Activated CD4-positive, CD25-positive, alpha-beta regulatory T cell treated with anti-CD3 and anti-CD28 coated beads, Interleukin-2, amount 50 U/mL, for 24 hours (primary cell): ENCODE measurements around the gene CORO7.

ENCODE experiments used
- ATAC-seq, 2 donors: fragments of 150-1000 bp; cut with Tn5 transposase; one replicate each; pipeline ENCODE4 v1.10.0; 2021; ENCODE audit warnings: mild to moderate bottlenecking in 1 of 2, moderate library complexity in 1 of 2

The CORO7 gene

DNA sequence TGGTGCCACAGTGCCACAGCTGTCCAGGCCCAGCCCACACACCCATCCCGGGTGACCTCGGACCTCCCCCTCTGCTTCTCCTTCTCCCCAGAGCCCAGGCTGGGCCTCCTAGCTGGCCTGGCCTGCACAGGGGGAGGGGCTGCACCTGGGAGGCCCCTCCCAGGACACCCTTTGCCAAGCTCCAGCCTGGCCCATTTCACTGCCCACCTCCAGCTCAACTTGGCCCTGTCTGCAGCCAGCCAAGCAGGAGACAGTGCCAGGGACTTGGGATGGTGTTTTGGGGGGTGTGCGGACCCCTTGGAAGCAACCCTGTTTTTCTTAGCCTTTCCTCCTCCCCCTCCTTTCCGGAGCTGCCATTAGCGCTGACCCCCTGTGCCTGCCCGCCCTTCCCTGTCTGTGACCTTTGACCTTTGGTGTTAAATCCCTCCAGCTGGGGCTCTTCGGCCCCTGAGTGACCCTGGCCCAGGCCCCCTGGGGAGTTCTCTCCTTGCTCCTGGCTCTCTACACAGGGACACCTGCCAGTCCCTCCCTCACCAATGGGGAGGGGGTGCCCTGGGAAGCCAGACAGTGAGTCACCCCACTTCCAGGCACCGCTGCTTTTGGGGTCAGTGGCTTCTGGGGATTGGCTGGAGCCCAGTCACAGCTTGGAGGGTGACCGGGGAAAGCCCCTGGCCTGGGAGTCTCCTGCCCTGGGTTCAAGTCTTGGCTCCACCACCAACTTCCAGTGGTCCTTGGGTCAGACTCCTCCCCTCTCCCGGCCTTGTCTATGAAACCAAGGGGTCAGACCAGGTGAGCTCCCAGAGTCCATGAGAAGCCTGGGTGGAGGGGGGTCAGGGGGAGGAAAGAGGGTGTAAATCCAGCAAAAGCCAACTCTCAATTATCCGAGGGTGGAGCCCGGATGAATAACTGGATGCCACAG, 98.6 kb downstream of the CORO7 start:
- ATAC-seq, result no peak

DNA sequence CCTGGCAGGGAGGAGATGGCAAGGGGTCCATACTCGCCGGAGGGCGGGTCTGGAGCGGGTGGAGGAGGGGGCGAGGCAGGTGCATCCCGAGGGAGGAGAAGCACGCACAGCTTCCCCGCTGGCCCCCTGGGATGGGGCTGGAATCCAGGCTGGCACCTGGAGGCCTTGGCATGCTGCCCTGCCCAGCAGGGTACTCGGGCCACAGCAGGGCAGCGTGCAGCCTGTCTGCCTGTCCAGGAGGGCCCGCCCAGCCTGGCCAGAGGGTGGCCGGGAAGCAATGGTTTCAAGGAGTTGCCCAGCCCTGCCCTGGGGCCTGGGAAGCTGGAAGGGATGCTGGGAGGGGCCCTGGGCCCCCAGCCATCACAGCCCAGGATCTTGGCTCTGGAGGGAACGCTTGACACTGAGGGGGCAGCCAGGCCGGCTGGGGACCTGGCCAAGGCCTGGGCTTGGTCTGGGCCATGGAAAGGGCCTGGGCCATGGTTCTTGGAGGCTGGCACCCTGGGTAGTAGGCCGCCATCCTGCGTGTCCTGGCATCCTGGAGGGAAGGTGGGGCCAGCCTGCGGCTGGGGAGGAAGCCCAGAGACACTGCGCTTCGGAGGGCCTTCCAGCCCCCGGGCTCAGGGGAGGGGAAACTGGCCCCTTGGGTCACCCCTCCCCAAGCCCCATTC, 99.4 kb downstream of the CORO7 start:
- ATAC-seq, result no peak

DNA sequence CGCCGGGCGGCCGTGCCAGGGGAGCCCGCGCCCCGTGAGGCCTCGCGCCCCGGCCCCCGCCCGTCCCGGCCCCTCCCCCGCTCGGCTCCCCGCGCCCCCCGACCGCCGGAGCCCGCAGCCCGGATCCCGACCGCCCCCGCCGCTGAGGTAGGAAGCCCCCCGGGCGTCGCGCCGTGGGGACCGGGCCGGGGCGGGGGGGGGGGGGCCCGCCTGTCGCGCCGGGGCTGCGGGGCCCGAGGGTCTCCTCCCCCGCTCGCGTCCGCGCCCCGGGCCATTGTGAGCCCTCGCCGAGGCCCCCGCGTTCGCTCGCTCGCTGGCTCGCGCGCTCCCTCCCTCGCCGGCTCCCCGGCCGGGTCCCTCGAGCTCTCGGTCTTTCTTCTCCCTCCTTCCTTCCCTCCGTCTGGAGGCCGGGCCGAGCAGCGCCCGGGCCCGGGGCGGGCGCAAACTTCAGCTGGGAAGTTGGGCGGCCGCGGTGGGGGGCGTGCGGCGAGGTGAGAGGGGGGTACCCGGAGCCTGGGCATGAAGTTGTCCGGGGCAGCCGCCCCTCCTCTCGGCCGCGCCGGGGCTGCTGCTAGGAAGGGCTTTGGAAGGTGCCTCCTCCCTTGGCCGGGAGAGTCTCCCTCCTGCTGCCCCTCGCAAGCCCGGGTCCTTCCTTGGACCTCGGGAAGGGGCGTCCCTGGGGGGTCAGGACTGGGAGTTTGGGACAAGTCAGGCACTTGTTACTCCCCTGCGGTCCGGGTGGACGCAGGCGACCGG, 100.1 kb downstream of the CORO7 start:
- ATAC-seq, result no peak

DNA sequence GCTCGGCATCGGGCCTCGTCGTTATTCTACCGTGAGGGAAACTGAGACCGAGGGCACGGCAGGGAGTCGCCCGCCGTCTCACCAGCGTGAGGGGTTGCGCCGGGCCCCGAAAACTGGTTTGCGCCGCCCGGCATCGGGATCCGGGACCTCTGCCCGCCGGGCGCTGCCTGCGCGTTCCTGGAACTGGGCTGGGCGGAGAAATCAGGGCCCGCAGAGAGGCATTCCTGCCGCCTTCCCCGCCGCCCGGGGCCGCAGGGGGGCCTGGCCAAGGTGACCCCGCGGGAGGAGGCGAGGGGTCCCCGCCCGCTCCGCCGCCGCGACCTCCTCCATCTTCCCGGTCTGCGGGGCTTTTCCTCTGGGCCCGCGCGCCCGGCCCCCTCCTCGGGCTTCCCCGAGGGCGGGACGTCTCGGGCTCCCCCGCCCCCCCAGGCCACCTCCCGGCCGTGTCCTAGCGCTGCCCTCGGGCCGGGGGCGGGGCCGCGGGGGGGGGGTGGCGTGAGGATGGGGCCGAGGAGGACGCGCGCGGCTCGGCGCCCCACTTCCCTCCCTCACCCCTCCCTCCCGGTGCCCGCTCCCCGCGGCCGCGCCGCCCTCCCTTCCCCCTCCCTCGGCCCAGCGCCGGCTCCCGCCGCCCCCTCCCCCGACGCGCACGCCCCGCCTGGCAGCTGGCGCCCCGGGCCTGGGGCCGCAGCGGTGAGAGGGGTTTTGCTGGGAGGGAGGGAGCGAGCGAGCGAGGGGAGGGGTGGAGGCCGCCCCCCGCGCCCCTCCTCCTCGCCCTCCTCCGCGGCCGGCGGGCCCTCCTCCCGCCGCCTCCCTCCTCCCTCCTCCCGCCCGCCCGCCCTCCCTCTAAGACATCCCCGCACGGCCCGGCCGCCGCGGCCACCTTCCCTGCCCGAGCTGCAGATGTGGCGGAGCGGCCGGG, 100.9 kb downstream of the CORO7 start, which contains the start of gene GLIS2:
Gene GLIS2 (plus strand): TSS at position 882 of the 922 bp plus-strand sequence. CDS start 16,214 bp downstream, outside the sequence.
- ATAC-seq, result peak; percentile 22 to 36

DNA sequence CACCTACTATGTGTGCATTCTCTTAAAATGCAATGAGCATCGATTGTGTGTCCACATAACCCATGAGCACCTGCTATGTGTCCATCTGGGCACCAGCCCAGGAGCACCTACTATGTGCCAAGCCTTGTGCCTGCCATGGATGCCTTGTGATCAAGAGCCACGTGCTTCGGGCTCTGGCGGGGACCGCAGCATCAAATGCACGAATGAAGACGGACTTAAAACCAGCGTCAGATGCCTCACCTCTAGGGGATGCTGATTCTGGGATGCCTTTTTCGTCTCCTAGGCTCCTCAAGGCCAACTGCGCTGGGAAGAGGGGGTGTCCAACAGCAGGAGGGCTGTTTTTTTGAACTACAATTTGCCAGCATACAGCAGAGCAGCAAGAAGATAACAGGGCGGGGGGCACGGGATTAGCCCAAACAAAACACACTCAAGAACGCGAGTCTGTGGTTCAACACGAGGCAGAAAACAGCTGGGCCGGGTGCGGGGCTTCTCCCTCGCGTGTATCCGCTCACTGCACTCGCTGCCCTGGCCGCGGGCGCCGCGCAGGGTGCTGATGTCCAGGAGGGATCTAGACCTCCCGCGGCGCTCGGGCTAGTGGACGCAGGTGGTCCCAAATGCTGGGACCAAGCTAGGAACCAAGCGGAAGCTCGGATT, 101.7 kb downstream of the CORO7 start:
- peak in 1 of 2 donors; percentile 19 for ATAC-seq

DNA sequence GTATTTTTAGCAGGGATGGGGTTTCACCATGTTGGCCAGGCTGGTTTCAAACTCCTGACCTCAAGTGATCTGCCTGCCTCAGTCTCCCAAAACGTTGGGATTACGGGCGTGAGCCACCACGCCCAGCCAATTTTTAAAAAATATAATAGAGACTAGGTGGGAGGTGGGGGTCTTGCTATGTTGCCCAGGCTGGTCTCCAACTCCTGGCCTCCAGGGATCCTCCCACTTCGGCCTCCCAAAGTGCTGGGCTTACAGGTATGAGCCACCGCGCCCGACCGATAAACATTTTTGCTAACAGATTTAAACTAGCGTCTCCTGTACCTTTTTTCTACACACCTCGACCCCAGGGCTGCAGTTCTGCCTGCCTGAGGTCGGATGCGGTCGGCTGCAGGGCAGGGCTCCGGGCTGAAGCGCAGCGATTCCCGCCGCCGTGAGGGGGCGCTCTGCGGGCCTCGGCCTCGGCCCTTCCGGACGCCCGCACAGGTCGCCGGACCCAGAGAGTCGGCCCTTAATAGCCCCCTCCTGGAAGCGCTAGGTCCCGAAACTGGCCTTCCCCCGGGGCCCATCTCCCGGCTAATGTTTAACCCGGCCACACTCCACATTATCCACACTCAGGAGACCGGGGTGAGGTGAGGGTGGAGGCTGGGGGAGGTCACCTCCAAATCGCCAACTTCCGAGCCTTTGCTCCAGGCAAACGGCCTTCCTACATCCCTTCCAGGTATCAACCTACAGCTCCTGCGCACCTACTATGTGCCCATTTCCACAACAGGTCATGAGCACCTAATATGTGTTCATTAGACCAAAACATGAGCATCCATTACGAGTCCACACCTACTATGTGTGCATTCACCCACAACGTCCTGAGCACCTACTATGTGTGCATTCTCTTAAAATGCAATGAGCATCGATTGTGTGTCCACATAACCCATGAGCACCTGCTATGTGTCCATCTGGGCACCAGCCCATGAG, 102.5 kb downstream of the CORO7 start:
- ATAC-seq, result no peak

DNA sequence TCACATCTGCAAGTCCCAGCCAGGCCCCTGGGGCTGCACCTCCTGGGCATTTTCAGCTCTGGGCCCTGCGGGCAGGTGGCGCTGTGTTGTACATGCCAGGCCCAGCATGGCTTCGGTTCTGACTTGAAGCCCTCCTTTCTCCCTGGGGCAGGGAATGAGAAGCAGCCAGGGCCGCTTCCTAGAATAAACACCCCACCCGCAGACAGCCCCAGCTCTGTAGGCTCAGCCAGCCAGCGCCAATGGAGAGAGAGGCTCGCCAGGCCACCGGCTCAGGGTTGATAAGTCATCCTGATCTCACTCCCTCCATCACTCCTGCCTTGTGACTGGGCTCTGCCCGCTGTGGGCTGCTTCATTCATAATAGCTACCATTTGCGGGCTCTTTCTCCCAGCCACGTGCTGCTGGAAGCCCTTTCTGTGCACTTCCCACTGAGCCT, 106.5 kb downstream of the CORO7 start:
- no peak for ATAC-seq

DNA sequence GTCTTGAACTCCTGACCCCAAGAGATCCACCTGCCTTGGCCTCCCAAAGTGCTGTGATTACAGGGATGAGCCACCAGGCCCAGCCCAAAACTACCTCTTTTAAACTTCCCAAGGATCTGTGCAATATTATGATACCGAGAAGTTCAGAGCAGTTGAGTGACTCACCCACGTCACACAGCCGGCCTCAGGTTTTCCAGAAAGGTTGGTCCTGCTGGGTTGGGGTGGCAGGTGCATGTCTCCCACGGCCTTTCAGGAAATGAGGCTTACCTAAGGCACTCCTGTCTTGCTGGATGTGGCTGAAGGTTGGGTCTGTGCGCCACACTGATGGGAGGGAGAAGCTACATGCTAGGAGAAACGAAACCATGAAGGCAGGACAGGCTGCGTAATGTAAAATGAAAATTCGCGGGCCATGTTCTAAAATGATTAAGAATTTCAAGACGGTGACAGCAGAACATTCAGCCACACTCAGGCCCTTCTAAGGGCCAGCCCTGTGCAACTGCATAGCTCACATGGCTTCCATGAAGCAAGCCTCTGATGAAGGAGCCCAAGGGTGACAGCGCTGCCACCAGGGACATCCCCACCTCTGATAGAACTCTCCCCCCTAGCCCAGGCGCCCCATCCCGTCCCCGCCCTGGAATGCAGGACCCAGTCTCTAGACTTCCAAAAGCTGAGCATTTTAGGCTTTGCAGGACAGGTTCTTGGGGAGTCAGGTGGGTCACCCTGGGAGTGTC, 107.1 kb downstream of the CORO7 start:
- ATAC-seq, result no peak

DNA sequence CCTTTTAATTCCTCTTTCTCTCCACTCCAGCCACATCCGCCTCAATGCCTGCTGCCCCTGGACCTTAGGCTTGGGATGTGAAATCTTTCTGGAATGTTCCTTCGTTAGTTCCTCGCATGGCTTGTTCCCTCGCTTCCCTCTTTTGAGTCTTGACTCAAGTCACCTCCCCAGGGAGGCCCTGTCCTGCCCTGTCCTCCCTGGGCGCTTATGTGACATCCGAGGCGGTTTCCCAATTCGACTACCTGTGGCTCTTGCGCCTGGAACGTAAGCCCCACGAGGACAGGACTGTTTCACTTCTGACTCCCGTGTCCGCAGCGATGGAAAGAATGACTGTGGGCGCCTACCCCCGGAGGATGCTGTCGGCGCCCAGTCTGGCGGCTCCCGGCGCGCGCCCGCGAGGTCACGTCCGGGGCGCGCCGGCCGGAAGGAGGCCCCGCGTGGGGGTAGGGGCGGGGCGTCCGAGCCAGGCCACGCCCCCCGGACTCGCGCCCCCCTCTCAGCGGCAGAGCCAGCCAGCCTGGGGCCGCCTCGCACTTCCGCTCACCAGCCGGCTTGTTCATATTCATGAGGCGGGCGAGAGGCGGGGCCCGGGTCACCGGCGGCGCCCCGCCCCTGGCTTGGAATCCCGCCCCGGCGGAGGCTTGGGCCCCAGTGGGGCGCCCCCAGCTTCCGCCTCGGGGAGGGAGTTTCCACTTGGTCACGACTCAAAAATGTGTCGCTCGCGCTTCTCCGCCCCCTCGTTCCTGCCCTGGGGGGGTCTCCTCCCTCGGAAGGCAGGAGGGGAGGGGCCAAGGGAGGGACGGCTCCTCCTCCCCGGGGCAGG, 109.0 kb downstream of the CORO7 start:
- ATAC-seq, result peak; percentile 93 to 94

DNA sequence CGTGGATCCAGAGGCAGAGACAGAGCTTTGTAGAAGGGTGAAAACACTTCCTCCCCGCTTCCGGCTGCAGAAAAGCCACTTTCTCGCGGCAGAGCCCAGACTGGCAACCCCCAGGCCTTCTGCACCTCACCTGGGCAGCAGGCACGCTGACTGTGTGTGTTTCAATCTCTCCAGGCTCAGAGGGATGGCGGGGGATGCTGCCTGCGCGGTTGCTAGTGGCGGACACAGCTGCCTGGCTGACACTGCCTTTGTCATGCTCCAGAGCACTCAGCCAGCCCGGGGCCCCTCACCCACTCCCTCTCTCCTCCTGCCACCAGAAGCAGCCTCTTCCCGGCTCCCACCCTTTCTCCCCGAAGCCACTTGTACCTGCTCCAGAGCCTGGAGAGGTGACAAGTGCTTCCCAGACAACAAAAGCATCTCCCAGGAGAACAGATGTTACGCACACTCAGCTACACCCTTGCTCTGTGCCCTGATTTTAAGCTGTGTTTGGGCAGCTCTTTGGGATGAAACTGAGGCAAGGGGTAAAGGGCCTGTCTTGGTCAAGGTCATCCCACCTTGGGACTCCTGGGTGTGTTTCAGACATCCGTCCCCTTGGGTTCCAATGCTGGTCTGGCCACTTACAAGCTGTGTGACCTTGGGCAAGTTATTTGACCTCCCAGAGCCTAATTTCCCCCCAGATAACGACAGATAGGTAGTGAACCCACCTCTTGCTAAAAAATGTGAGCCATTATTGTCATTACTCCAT, 109.8 kb downstream of the CORO7 start:
- no peak for ATAC-seq
